K562 (cell line): ENCODE data around the gene CACNB1. TPM values are rescaled to one million over a fixed set of nuclear protein-coding genes. Genes with fewer than 3 reads are reported as not detected.
A peak's percentile ranks its signal among the peaks of the same experiment; 100 is the strongest.

Source experiments
- ATAC-seq: fragments of 200-7000 bp; cut with Tn5 transposase; 3 replicates; pipeline ENCODE4 v1.9.1; 2020; ENCODE audit warnings: moderate library complexity
- BruUV-seq: library from RNA; stranded (reverse); fragments of 400-500 nt; replicated peaks from 2 replicates; lab custom pipeline; 2021; lab: Mats Ljungman, UMichigan
- CTCF ChIA-PET: fragments of 300-600 bp; formaldehyde crosslinking; extraction: SDS; loops from one replicate; lab custom pipeline; 2021; ENCODE audit warnings: low intra/inter-chr PET ratio; lab: Yijun Ruan, JAX
- POLR2A ChIA-PET: fragments of 300-600, 350-650 bp; sonication (Branson Sonifier 250); formaldehyde crosslinking; extraction: SDS; loops from one replicate; lab custom pipeline; 2021; ENCODE audit warnings: antibody characterized with exemption, inconsistent platforms; lab: Yijun Ruan, JAX
- DNase-seq, 4 experiments: peaks; one replicate each; pipeline versions ENCODE4 v3.0.0 to v3.0.0-alpha.2; 2011 to 2018; ENCODE audit warnings: low spot score in 3 of 4, mixed read lengths in 3 of 4; ENCODE audit errors: extremely low read depth in 1 of 4
- FAIRE-seq: peaks from 2 replicates; lab custom pipeline; 2011; peaks lifted over from hg19 to GRCh38; lab: Jason Lieb, UNC
- H2AFZ ChIP-seq: 2 replicates; pipeline ENCODE4 v1.6.0; 2011; ENCODE audit warnings: low read depth, low read length, control low read depth, inconsistent platforms
- H3K27ac ChIP-seq: fragments of 200-600 bp; 3 replicates; pipeline ENCODE4 v1.8.0; 2011; ENCODE audit warnings: low read depth, mild to moderate bottlenecking, control low read depth, inconsistent platforms, low read length, moderate library complexity, mixed read lengths; ENCODE audit errors: extremely low read depth
- H3K27me3 ChIP-seq, 2 experiments: fragments of 300-600 bp in 1 of 2; 2 replicates in 1 of 2; 3 replicates in 1 of 2; pipeline versions ENCODE4 v1.6.0 to v1.8.0; 2011; ENCODE audit warnings: inconsistent platforms in 2 of 2, low read length in 2 of 2, mild to moderate bottlenecking in 1 of 2, mixed read lengths in 1 of 2, moderate library complexity in 1 of 2; ENCODE audit not compliant: control insufficient read depth in 2 of 2, insufficient read depth in 2 of 2
- H3K36me3 ChIP-seq: fragments of 300-600 bp; 3 replicates; pipeline ENCODE4 v1.8.0; 2011; ENCODE audit warnings: mild to moderate bottlenecking, low read length, inconsistent platforms; ENCODE audit not compliant: control insufficient read depth, insufficient read depth
- H3K4me1 ChIP-seq, 2 experiments: fragments of 200-600 bp in 1 of 2; replicated peaks in 1 of 2; 2 replicates in 1 of 2; 3 replicates in 1 of 2; pipeline versions ENCODE4 v1.5.1 to v1.8.0; 2011; ENCODE audit warnings: inconsistent platforms in 2 of 2, low read length in 2 of 2, mild to moderate bottlenecking in 1 of 2, mixed read lengths in 1 of 2, moderate library complexity in 1 of 2; ENCODE audit not compliant: control insufficient read depth in 2 of 2, insufficient read depth in 2 of 2
- H3K4me2 ChIP-seq: 2 replicates; pipeline ENCODE4 v1.6.1; 2011; ENCODE audit warnings: low read length, control low read depth, inconsistent platforms, mixed read lengths; ENCODE audit not compliant: insufficient read depth
- H3K4me3 ChIP-seq: fragments of 200-600 bp; sonication (generic), shearing (Covaris generic); 2 replicates; pipeline ENCODE4 v1.5.1; 2016; ENCODE audit warnings: control low read depth, inconsistent platforms
- H3K79me2 ChIP-seq: fragments of 200-600 bp; 3 replicates; pipeline ENCODE4 v1.8.0; 2011; ENCODE audit warnings: low read length, inconsistent platforms; ENCODE audit not compliant: control insufficient read depth, insufficient read depth
- H3K9ac ChIP-seq, 2 experiments: 2 replicates each; pipeline versions ENCODE4 v1.6.0 to v1.6.1; 2011; ENCODE audit warnings: low read depth in 2 of 2, low read length in 2 of 2, control low read depth in 1 of 2, inconsistent platforms in 1 of 2, mild to moderate bottlenecking in 1 of 2, mixed read lengths in 1 of 2; ENCODE audit not compliant: insufficient read depth in 1 of 2
- H3K9me1 ChIP-seq: one replicate; pipeline ENCODE4 v1.6.0; 2011; ENCODE audit warnings: inconsistent platforms, mild to moderate bottlenecking, low read length, moderate library complexity; ENCODE audit not compliant: control insufficient read depth, insufficient read depth
- H3K9me3 ChIP-seq: replicated peaks from 2 replicates; pipeline ENCODE4 v1.5.1; 2011; ENCODE audit warnings: low read depth, low read length, inconsistent platforms; ENCODE audit not compliant: control insufficient read depth, insufficient read depth
- H4K20me1 ChIP-seq: replicated peaks from 2 replicates; pipeline ENCODE4 v1.6.1; 2011; ENCODE audit warnings: low read length, inconsistent platforms, mixed read lengths; ENCODE audit not compliant: control insufficient read depth, insufficient read depth
- FOXK2 ChIP-seq, 2 experiments: fragments of 450-650 bp; IDR thresholded peaks in 1 of 2; conservative IDR thresholded peaks in 1 of 2; 2 replicates each; pipeline ENCODE4 v1.6.1; 2016; ENCODE audit warnings: low read depth in 2 of 2, mild to moderate bottlenecking in 1 of 2
- GABPB1 ChIP-seq: sonication (generic); formaldehyde crosslinking; IDR thresholded peaks from 2 replicates; pipeline ENCODE4 v1.8.0; 2022; ENCODE audit warnings: mild to moderate bottlenecking, missing genetic modification reagents
- HEY1 ChIP-seq: fragments of 250-450 bp; sonication (Bioruptor Pico); IDR thresholded peaks from 2 replicates; pipeline ENCODE4 v1.5.0; 2020; ENCODE audit warnings: mild to moderate bottlenecking, moderate library complexity, borderline replicate concordance
- HIVEP1 ChIP-seq: fragments of 250-450 bp; sonication (Bioruptor Pico); IDR thresholded peaks from 2 replicates; pipeline ENCODE4 v1.4.0; 2020; ENCODE audit warnings: mild to moderate bottlenecking
- MEIS2 ChIP-seq: fragments of 450-650 bp; IDR thresholded peaks from 2 replicates; pipeline ENCODE4 v1.6.1; 2014; ENCODE audit warnings: mild to moderate bottlenecking; ENCODE audit not compliant: partially characterized antibody
- MLLT1 ChIP-seq, 2 experiments: fragments of 450-650 bp; IDR thresholded peaks; 2 replicates each; pipeline ENCODE4 v1.6.1; 2016
- PBX2 ChIP-seq, 2 experiments: IDR thresholded peaks in 1 of 2; conservative IDR thresholded peaks in 1 of 2; 2 replicates each; pipeline ENCODE4 v1.6.1; 2016; ENCODE audit warnings: low read depth in 2 of 2, mild to moderate bottlenecking in 1 of 2, missing compliant biosample characterization in 1 of 2, missing genetic modification characterization in 1 of 2, moderate library complexity in 1 of 2
- ZNF143 ChIP-seq: sonication (generic); formaldehyde crosslinking; IDR thresholded peaks from 2 replicates; pipeline ENCODE4 v1.9.0; 2022; ENCODE audit warnings: mild to moderate bottlenecking, missing genetic modification reagents
- ZNF449 ChIP-seq: fragments of 250-450 bp; sonication (Bioruptor Pico); IDR thresholded peaks from 2 replicates; pipeline ENCODE4 v1.8.0; 2022; ENCODE audit warnings: moderate library complexity, mild to moderate bottlenecking, inconsistent platforms
- ZNF512 ChIP-seq: IDR thresholded peaks from 2 replicates; pipeline ENCODE4 v1.6.1; 2016; ENCODE audit warnings: missing genetic modification characterization, missing compliant biosample characterization
- ZNF707 ChIP-seq: fragments of 250-450 bp; sonication (Bioruptor Pico); conservative IDR thresholded peaks from 2 replicates; pipeline ENCODE4 v1.8.0; 2022; ENCODE audit warnings: inconsistent platforms, mild to moderate bottlenecking, moderate library complexity
- ZNF77 ChIP-seq: fragments of 250-450 bp; sonication (Bioruptor Pico); IDR thresholded peaks from 2 replicates; pipeline ENCODE4 v1.5.0; 2020
- WGBS: fragments of 100-300 bp; shearing (Covaris generic); methylation state at CpG from one replicate; pipeline ENCODE4 v1.1.6; 2016; ENCODE audit warnings: low coverage, mixed read lengths; ENCODE audit not compliant: insufficient coverage; ENCODE audit errors: missing lambda C conversion rate; 5-methylcytosine and 5-hydroxymethylcytosine counted together
- in situ Hi-C: fragments of 300-500 bp; cut with MboI; formaldehyde crosslinking; loops from 4 replicates; pipeline ENCODE4 v1.15.0; 2018; ENCODE audit warnings: inconsistent platforms, mixed read lengths
- intact Hi-C: fragments of 100-400 bp; cut with micrococcal nuclease; formaldehyde crosslinking; loops from 2 replicates; pipeline ENCODE4 v1.14.2; 2022
- polyA plus RNA-seq, 8 experiments: library from polyadenylated mRNA; depleted of rRNA in 4 of 8; stranded (reverse) in 5 of 8; unstranded in 3 of 8; fragments of >200 nt; fragmentation: Nextera tagmentation in 2 of 8; fragmentation: Illumina TruSeq in 1 of 8; extraction: Ambion mirVana in 2 of 8; extraction: Trizol in 1 of 8; gene quantifications; 2 replicates each; pipeline versions ENCODE4 v1.2.1 to v1.2.3, GENCODE V29; 2011 to 2014; ENCODE audit warnings: inconsistent platforms in 1 of 8, missing spikeins in 1 of 8
- total RNA-seq, 7 experiments: library from RNA; depleted of rRNA in 6 of 7; stranded (reverse); fragments of >200 nt in 6 of 7; fragmentation: Illumina TruSeq in 2 of 7; extraction: Trizol in 2 of 7; gene quantifications; 2 replicates each; pipeline versions ENCODE4 v1.2.1 to v1.2.3, GENCODE V29; 2011 to 2021; ENCODE audit warnings: low replicate concordance in 1 of 7

The CACNB1 gene
- total and polyA plus RNA-seq, 9 of the 15 experiments (the other 6 are each of a cell fraction or from before 2014, with no cell fraction given): 0.08 to 7.4 (median 3.0) TPM

- Histone ChIP-seq H3K79me2 (no peaks in the 10 kb centered on the region), H3K4me1 (peaks cover 8 to 27% of the 10 kb centered on the region in 2 experiments; a peak in 2 of 5 replicates), H3K27ac (no peak overlapping the region), H4K20me1 (peaks cover 4% of the 10 kb centered on the region; the same call in 1 of the 2 replicates), H3K9me3 (no peaks in the 10 kb centered on the region), H3K4me2 (peak overlapping the region; percentile 100), H3K9me1 (no peaks in the 10 kb centered on the region), H2AFZ (peak overlapping the region; percentile 66; the same call in 1 of the 2 replicates), H3K4me3 (peak overlapping the region; percentile 90), H3K27me3 (peaks cover 7 to 27% of the 10 kb centered on the region in 2 experiments; a peak in 4 of 5 replicates), H3K36me3 (no peaks in the 10 kb centered on the region), H3K9ac (peak overlapping the region in 1 of 2 experiments; percentile 56; a peak in 1 of 4 replicates)
- WGBS: 17% methylated on average over 17 of the region's 25 CpGs
- no TSS peak for BruUV-seq
- intact Hi-C loops (loop anchor here (5.0 to 10.0 kb wide), 4 partner anchors 85 to 397 kb away; partner anchors contain the start of gene PSMB3), in situ Hi-C loops (no loop called here)
- no peak for ATAC-seq
- POLR2A ChIA-PET: interaction anchor here (0.6 to 1.6 kb wide), 7 partner anchors 12 to 423 kb away, joined by 3 to 4 read pairs (median 3); no protein-coding TSS in a partner anchor
- no peak for DNase-seq
- FAIRE-seq: no peak
- CTCF ChIA-PET: interaction anchor here (0.7 to 2.9 kb wide), 4 partner anchors 76 to 417 kb away, joined by 3 to 43 read pairs (median 8); no protein-coding TSS in a partner anchor
- no peak for TF ChIP-seq GABPB1 (CRISPR knock-in tag)
- no peak for TF ChIP-seq ZNF77 (CRISPR knock-in tag)
- no peak for TF ChIP-seq PBX2 (CRISPR knock-in tag; IDR thresholded peaks at IDR 0.05; ENCODE audit: low read depth)
- 0 out of 2 replicates have a peak, but pooled peaks have one; percentile 36 for TF ChIP-seq PBX2 (tag; conservative IDR thresholded peaks at IDR 0.05; ENCODE audit: low read depth)
- no peak for TF ChIP-seq ZNF143
- TF ChIP-seq MEIS2: peak; percentile 50
- no peak for TF ChIP-seq HIVEP1 (CRISPR knock-in tag)
- TF ChIP-seq ZNF512 (tag): peak; percentile 93
- no peak for TF ChIP-seq HEY1 (CRISPR knock-in tag)
- TF ChIP-seq FOXK2 (conservative IDR thresholded peaks at IDR 0.05 in 1 of 2, IDR thresholded peaks at IDR 0.05 in 1 of 2; ENCODE audit: low read depth in 2 of 2): no peak
- TF ChIP-seq MLLT1 (IDR thresholded peaks at IDR 0.05): 0 out of 4 replicates have a peak, but pooled peaks of 1 of the 2 experiments have one; percentile 21
- no peak for TF ChIP-seq ZNF707
- no peak for TF ChIP-seq ZNF449
These were observed 45.3 kb downstream of the CACNB1 start for GRCh38 chr17:39151943-39152818.
